GM19240 (cell line): ENCODE data around the gene EIF4H.
"Not testable (repeated sequence)": the region's sequence is repeated elsewhere in the genome, so short reads cannot be mapped to it uniquely, and the experiment has no call there.

ENCODE experiments used
- DNase-seq: peaks from one replicate; pipeline ENCODE4 v3.0.0; 2011; ENCODE audit warnings: low spot score; ENCODE audit not compliant: insufficient read length

EIF4H gene

DNA sequence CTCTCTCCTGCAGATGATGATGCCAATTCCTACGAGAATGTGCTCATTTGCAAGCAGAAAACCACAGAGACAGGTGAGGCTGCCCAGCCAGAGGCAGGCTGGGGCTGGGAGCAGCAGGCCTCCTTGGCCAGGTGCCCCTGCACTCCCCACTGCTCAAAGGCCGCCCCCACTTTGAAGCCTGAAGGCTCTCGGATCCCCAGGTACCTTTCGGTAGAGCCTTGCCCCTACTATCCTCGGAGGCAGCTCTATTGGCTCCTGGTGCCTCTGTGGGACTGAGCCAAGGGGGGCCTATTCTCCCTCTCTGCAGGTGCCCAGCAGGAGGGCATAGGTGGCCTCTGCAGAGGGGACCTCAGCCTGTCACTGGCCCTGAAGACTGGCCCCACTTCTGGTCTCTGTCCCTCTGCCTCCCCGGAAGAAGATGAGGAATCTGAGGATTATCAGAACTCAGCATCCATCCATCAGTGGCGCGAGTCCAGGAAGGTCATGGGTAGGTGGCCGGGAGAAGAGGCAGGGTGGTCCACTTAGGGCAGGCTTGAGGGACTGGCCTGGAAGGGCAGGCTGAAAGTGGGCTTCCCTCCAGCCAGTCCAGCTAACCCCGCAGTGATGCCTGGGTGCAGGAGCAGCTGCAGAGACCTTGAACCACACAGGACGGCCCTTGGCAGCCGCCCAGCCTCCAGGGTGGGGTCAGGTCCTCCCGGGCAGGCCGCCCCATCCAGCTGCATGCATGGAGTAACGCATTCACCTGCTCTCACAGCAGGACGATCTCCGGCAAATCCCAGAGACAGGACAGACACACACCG, 49.8 kb downstream of the EIF4H start:
- DNase-seq = no peak

DNA sequence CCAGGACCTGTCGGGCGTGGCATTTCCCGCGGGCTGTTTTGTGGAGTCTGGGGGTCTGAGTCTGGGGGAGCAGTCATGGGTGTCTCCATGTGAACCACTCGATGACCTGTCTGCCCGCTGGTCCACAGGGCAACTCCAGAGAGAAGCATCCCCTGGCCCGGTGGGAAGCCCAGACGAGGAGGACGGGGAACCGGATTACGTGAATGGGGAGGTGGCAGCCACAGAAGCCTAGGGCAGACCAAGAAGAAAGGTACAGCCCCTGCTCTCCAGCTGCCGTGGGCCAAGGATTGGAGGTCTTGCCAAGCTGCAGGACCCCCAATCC, 50.3 kb downstream of the EIF4H start:
- DNase-seq = no peak

DNA sequence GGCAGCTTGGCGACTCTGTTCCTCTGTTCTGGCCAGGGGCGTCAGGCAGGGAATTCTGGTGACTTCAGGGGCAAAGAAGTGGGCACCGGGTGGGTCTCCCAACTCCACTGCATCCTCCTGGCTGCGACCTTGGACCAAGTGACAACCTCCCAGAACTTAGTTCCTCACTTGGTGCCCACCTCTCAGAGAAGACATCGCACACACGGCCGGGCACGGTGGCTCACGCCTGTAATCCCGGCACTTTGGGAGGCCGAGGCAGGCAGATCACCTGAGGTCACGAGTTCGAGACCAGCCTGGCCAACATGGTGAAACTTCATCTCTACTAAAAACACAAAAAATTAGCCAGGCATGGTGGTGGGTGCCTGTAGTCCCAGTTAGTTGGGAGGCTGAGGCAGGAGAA, 50.8 kb downstream of the EIF4H start:
- not testable (repeated sequence) for DNase-seq

DNA sequence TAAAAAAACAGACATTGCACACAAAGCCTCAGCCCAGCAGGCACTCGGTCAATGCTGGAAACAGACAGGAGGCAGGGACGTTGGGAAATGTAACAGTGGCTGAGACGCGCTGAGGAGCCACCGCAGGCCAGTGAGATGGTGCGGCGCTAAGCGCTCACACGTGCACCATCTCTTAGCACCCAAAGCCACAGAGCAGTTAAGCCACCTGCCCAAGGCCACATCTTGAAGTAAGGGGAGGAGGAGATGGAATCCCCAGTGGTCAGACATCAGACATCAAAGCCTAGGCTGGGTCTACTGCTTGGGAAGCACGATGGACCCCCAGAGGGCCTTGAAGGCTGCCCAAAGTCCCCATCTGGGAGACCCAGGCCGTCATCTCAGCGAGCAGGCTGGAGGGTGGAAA, 51.2 kb downstream of the EIF4H start:
- no peak for DNase-seq

DNA sequence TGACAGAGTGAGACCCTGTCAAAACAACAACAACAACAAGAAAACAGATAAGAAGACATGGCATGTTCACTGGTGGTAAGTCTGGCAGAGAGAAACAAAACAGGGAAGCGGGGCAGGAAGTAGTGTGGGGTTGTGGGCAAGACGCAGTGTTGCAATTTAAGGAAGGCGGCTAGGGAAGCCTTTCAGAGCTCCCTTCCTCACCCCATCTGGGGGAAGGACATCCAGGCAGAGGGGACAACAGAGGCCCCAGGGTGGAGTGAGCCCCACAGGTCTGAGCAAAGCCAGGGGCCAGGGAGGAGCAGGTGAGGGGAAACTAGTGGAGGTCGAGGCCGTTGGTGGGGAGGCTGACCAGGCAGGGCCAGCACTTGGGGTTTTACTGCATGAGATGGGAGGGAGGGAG, 52.5 kb downstream of the EIF4H start:
- DNase-seq = no peak

DNA sequence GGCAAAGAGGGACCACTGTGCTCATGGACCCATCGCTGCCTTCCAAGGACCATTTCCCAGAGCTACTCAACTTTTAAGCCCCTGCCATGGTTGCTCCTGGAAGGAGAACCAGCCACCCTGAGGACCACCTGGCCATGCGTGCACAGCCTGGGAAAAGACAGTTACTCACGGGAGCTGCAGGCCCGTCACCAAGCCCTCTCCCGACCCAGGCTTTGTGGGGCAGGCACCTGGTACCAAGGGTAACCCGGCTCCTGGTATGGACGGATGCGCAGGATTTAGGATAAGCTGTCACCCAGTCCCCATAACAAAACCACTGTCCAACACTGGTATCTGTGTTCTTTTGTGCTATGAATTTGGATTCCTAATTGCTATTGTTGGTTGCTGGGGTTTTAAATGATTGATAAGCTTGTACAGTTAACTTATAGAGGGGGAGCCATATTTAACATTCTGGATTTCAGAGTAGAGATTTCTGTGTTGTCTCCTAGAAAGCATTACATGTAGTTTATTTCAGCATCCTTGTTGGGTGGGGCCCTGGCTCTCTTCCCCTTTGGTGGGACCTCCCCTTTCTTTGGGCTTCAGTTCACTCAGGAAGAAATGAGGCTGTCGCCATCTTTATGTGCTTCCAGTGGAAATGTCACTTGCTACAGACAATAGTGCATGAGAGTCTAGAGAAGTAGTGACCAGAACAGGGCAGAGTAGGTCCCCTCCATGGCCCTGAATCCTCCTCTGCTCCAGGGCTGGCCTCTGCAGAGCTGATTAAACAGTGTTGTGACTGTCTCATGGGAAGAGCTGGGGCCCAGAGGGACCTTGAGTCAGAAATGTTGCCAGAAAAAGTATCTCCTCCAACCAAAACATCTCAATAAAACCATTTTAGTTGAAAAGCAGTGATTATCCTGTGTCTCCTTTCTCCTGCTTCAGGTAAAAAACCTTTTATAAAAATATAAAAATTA, 55.1 kb downstream of the EIF4H start:
- no peak for DNase-seq

DNA sequence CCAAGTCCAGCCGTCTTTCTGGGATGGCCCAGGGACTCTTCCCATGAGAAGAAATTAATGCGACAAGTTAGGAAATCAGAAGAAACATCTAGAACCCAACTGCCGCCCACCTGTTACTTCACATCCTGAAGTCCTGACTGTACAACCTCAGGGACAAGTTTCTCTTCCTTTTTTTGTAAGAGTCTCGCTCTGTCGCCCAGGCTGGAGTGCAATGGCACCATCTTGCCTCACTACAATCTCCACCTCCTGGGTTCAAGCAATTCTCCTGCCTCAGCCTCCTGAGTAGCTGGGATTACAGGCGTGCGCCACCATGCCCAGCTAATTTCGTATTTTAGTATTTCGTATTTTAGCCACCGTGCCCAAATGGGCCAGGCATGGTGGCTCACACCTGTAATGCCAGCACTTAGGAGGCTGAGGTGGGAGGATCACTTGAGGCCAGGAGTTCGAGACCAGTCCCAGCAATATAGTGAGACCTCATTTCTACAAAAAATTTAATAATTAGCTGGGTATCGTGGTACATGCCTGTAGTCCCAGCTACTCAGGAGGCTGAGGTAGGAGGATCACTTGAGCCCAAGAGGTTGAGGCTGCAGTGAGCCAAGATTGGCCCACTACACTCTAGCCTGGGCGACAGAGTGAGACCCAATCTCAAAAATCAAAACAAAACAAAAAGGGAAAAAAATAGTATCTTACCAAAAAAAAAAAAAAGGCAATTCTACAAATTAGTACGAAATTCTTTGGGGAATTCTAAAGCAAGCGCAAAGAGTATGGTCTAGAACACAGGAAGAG, 56.5 kb downstream of the EIF4H start:
- no peak for DNase-seq

DNA sequence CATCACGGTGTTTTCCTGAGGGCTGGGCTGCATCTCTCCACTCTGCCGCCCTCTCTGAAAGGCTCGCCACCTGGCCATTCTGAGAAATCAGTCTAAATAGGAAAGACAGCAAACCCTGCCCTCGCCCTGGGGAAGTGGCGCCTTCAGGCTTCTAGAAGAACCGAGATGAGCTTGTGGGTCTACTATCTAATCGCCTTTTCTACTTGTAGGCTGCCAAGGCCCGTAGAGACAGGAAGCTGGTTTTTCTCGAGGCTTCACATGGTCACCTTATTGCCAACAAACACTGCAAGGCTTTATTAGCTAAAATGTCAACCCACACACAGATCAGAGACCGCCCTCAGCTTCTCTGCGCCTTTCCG, 57.1 kb downstream of the EIF4H start:
- peak; percentile 56 for DNase-seq

DNA sequence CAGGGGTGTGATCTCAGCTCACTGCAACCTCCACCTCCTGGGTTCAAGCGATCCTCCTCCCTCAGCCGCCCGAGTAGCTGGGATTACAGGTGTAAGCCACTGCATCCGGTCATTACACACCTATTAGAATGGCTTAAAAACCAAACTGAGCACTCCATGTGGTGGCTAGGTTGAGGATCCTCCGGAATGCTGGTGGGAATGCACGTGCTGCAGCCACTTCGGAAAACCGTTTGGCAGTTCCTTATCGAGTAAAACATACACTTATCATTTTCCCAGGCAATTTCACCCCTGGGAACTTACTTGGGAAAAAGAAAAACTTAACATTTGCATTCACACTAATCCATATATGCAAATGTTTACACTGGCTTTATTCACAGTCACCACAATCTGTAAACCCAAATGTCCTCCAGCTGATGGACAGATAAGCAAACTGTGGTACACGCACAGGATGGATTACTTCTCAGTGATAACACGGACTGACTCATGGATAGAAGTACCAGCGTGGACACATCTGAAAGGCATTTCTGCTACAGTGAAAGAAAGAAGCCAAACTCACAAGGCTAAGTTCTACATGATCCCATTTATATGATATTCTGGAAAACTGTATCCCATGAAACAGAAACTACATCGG, 59.6 kb downstream of the EIF4H start:
- DNase-seq = no peak

DNA sequence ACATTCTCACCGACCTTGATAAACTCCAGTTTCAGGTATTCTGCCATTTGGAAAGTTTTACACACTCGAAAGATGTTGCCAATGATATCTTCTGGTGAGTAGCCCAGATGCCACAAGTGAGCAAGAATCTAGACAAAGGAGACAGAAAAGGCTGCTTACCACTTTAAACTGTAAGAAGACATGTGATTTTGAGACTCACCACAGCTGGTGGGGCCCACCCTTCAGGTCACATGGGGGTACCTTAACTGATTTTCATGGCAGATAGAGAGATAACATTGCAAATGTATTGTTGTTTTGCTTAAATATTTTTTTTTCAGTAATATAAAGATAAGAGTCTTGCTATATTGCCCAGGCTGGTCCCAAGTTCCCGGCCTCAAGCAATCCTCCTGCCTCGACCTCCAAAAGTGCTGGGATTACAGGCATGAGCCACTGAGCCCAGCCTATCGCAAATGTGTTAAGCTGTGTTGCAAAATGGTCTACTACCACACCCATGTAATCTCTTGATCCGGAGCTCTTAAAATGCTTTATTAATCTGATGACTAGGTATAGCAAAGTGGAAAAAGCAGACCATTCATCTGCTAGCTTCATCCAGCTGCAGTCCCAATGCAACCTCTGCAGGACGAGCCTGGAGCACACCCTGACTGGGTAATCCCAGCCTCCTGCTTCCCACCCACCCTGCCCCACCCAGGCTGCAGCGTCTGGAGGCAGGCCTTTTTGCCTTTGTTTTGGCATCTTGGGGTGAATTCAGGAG, 61.5 kb downstream of the EIF4H start:
- DNase-seq = no peak

DNA sequence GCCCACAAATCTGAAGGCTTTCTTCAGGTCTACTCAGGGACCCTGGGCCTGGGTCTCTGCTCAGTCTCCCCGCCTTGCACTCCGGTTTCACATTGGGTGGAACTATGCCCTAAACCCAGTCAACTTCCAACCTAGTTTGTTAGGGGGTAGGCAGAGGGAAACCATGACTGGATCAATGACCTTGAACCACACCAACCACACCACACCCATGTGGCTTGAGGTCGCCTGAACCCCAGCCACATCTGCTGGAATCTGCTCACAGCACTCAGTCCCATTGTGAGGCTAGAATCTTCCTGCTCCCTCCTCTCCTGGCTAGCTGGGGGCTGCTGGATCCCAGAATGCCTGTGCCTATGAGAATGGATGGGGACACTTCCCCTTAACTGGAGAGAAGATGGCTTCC, 62.1 kb downstream of the EIF4H start:
- no peak for DNase-seq

DNA sequence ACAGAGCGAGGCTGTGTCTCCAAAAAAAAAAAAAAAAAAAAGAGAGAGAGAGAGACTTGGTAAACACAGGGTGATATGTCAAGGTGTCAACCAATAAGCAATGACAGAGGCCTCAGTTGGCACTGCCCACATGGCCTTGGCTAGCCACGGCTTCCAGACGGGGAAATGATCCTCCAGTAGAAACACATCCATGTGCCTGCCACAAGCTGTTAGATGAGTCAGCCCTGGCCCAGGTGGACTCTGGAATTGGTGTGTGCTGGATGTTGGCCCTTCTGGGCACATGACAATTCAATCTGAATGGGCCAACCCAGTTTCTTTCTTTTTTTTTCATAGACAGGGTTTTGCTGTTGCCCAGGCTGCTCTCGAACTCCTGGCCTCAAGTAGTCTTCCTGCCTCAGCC, 66.3 kb downstream of the EIF4H start:
- no peak for DNase-seq

DNA sequence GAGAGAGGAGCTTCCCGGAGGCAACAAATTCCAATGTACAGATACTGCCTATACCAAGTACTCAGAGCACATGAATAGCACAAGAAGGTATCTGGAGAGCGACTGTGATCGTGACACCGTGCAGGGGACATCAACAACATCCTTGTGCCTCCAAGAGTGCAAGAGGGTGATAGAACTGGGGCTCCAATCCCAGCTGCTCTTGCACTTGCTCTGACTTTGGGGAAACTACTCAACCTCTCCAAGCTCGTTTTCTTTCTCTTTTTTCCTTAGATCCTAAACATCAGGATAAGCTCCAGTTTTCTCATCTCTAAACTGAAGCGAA, 67.9 kb downstream of the EIF4H start:
- DNase-seq = no peak

DNA sequence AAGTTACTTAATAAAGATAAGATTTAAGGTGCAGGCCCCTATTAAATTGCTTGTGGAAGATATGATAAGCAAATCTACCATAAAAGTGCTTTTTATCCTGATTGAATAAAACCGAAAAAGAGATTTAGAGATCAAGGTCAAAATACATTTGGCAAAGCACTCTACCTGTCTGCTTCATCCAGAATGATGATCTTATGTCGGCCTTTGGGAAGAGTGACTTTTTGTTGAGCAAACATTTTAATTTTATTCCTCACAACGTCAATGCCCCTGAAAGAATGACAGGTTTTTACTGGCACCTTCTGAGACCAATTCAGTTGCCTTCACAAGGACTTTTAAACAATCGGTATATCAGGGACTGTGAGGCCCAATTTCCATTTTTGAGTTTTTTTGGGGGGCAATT, 72.3 kb downstream of the EIF4H start:
- DNase-seq = no peak
